Liver (tissue), 9 donors: Measurements from ENCODE around the gene ALG8. TPM values are rescaled to one million over a fixed set of nuclear protein-coding genes. Genes with fewer than 3 reads are reported as not detected.

Experiments
- DNase-seq: peaks from one replicate; pipeline ENCODE4 v3.0.0-alpha.2; 2017; ENCODE audit warnings: low spot score
- H3K27ac ChIP-seq, 2 donors: one replicate each; pipeline ENCODE4 v1.7.0; 2013; ENCODE audit warnings: inconsistent platforms in 2 of 2, low read length in 2 of 2, control low read depth in 1 of 2, low read depth in 1 of 2, mild to moderate bottlenecking in 1 of 2
- H3K27me3 ChIP-seq, 4 donors: one replicate each; pipeline versions ENCODE4 v1.6.1 to v1.7.0; 2013; ENCODE audit warnings: low read length in 3 of 4, inconsistent platforms in 1 of 4, mild to moderate bottlenecking in 1 of 4, moderate library complexity in 1 of 4; ENCODE audit not compliant: control insufficient read depth in 4 of 4, insufficient read depth in 4 of 4
- H3K36me3 ChIP-seq, 4 donors: one replicate each; pipeline versions ENCODE4 v1.6.1 to v1.7.0; 2013; ENCODE audit warnings: low read length in 3 of 4, mild to moderate bottlenecking in 3 of 4, low read depth in 1 of 4, moderate library complexity in 1 of 4; ENCODE audit not compliant: control insufficient read depth in 4 of 4, insufficient read depth in 3 of 4
- H3K4me1 ChIP-seq, 4 donors: one replicate each; pipeline versions ENCODE4 v1.6.1 to v1.7.0; 2013; ENCODE audit warnings: low read length in 3 of 4, mild to moderate bottlenecking in 3 of 4, moderate library complexity in 1 of 4; ENCODE audit not compliant: control insufficient read depth in 4 of 4, insufficient read depth in 4 of 4
- H3K4me3 ChIP-seq, 3 donors: one replicate each; pipeline versions ENCODE4 v1.6.1 to v1.7.0; 2013; ENCODE audit warnings: low read length in 3 of 3, control low read depth in 1 of 3, low read depth in 1 of 3, mild to moderate bottlenecking in 1 of 3
- H3K9ac ChIP-seq, 2 donors: one replicate each; pipeline ENCODE4 v1.7.0; 2013; ENCODE audit warnings: low read length in 2 of 2, mild to moderate bottlenecking in 2 of 2, moderate library complexity in 2 of 2, control low read depth in 1 of 2, low read depth in 1 of 2
- H3K9me3 ChIP-seq, 4 donors: one replicate each; pipeline versions ENCODE4 v1.6.1 to v1.7.0; 2013; ENCODE audit warnings: low read length in 3 of 4; ENCODE audit not compliant: control insufficient read depth in 4 of 4
- EGR1 ChIP-seq, 2 donors: IDR thresholded peaks; 2 replicates each; pipeline ENCODE4 v1.6.1; 2016 to 2018; ENCODE audit warnings: antibody characterized with exemption in 2 of 2, low read depth in 2 of 2
- FOXA1 ChIP-seq: IDR thresholded peaks from 2 replicates; pipeline ENCODE4 v1.6.1; 2016; ENCODE audit warnings: antibody characterized with exemption
- FOXA2 ChIP-seq: IDR thresholded peaks from 2 replicates; pipeline ENCODE4 v1.6.1; 2016; ENCODE audit warnings: antibody characterized with exemption
- GABPA ChIP-seq, 2 donors: IDR thresholded peaks in 1 of 2; conservative IDR thresholded peaks in 1 of 2; 2 replicates each; pipeline ENCODE4 v1.6.1; 2016; ENCODE audit warnings: antibody characterized with exemption in 2 of 2, mild to moderate bottlenecking in 1 of 2, moderate library complexity in 1 of 2
- HNF4A ChIP-seq, 2 donors: conservative IDR thresholded peaks; 2 replicates each; pipeline ENCODE4 v1.6.1; 2016; ENCODE audit warnings: antibody characterized with exemption in 2 of 2, mild to moderate bottlenecking in 2 of 2
- HNF4G ChIP-seq: IDR thresholded peaks from 2 replicates; pipeline ENCODE4 v1.6.1; 2016; ENCODE audit warnings: antibody characterized with exemption
- JUND ChIP-seq, 2 donors: IDR thresholded peaks; 2 replicates each; pipeline ENCODE4 v1.6.1; 2016; ENCODE audit warnings: antibody characterized with exemption in 2 of 2
- MAX ChIP-seq: IDR thresholded peaks from 2 replicates; pipeline ENCODE4 v1.6.1; 2016; ENCODE audit warnings: antibody characterized with exemption
- NR2F2 ChIP-seq: IDR thresholded peaks from 2 replicates; pipeline ENCODE4 v1.6.1; 2016; ENCODE audit warnings: antibody characterized with exemption
- REST ChIP-seq: IDR thresholded peaks from 2 replicates; pipeline ENCODE4 v1.6.1; 2016; ENCODE audit warnings: antibody characterized with exemption, mild to moderate bottlenecking
- RXRA ChIP-seq, 2 donors: IDR thresholded peaks; 2 replicates each; pipeline ENCODE4 v1.6.1; 2017 to 2018; ENCODE audit warnings: antibody characterized with exemption in 2 of 2, mild to moderate bottlenecking in 1 of 2
- SP1 ChIP-seq: IDR thresholded peaks from 2 replicates; pipeline ENCODE4 v1.6.1; 2018; ENCODE audit warnings: antibody characterized with exemption, mild to moderate bottlenecking
- TAF1 ChIP-seq: conservative IDR thresholded peaks from 2 replicates; pipeline ENCODE4 v1.6.1; 2016; ENCODE audit warnings: antibody characterized with exemption, mild to moderate bottlenecking
- YY1 ChIP-seq: IDR thresholded peaks from 2 replicates; pipeline ENCODE4 v1.6.1; 2016; ENCODE audit warnings: antibody characterized with exemption, mild to moderate bottlenecking
- ZBTB33 ChIP-seq: IDR thresholded peaks from 2 replicates; pipeline ENCODE4 v1.6.1; 2016; ENCODE audit warnings: antibody characterized with exemption
- WGBS: extraction: QIAGEN DNeasy Blood & Tissue Kit; methylation state at CpG from one replicate; pipeline ENCODE4 v1.1.7; 2013; 5-methylcytosine and 5-hydroxymethylcytosine counted together
- polyA plus RNA-seq, 2 donors: library from polyadenylated mRNA; stranded (reverse) in 1 of 2; unstranded in 1 of 2; fragments of 200-250 nt in 1 of 2; fragments of >200 nt in 1 of 2; fragmentation: Nextera tagmentation in 1 of 2; extraction: Ambion mirVana in 1 of 2; gene quantifications; one replicate each; pipeline versions ENCODE4 v1.2.1 to v1.2.3, GENCODE V29; 2013 to 2015
- total RNA-seq, 2 donors: library from RNA; depleted of rRNA; stranded (reverse); fragments of >200 nt; gene quantifications; one replicate each; pipeline ENCODE4 v1.2.3, GENCODE V29; 2014
- donor health status: healthy.
- donor health status: healthy.
- donor health status: healthy.
- donor health status: healthy.
- donor health status: healthy.

Gene ALG8
- total and polyA plus RNA-seq, 4 donors, result 29.4 to 46.0 (median 38.0) TPM

GRCh38 chr11:78074756-78075155, 64.7 kb downstream of the ALG8 start:
- no peak for DNase-seq
- H3K27ac ChIP-seq, result no peak overlapping the region
- no peak overlapping the region for H3K4me3 ChIP-seq
- no peak for TF ChIP-seq YY1
- TF ChIP-seq SP1, result no peak
- 75% methylated on average over 6 of the region's 6 CpGs for WGBS
- H3K36me3 ChIP-seq, result peaks cover 3 to 16% (median 10%) of the 10 kb centered on the region in 4 donors
- no peaks in the 10 kb centered on the region for H3K27me3 ChIP-seq
- H3K9me3 ChIP-seq, result no peaks in the 10 kb centered on the region
- no peak overlapping the region for H3K9ac ChIP-seq
- peaks cover 9 to 41% (median 22%) of the 10 kb centered on the region in 4 donors for H3K4me1 ChIP-seq

- Histone ChIP-seq H3K27ac (no peak overlapping the region), H3K9ac (no peak overlapping the region), H3K4me1 (peaks cover 3 to 32% (median 14%) of the 10 kb centered on the region in 4 donors), H3K36me3 (peaks cover 3 to 24% (median 15%) of the 10 kb centered on the region in 4 donors), H3K4me3 (no peak overlapping the region), H3K27me3 (no peaks in the 10 kb centered on the region), H3K9me3 (no peaks in the 10 kb centered on the region)
- TF ChIP-seq JUND (IDR thresholded peaks at IDR 0.05) (no peak), TAF1 (no peak), HNF4G (no peak)
- no peak for DNase-seq
- WGBS, result 96% methylated on average over 4 of the region's 4 CpGs
These were observed 67.0 kb downstream of the ALG8 start for GRCh38 chr11:78072455-78072854.

- Histone ChIP-seq H3K4me3 (no peak overlapping the region), H3K27me3 (no peaks in the 10 kb centered on the region), H3K9me3 (no peaks in the 10 kb centered on the region), H3K9ac (no peak overlapping the region), H3K36me3 (peaks cover 4 to 27% (median 16%) of the 10 kb centered on the region in 4 donors), H3K27ac (no peak overlapping the region), H3K4me1 (peaks cover 3 to 28% (median 9%) of the 10 kb centered on the region in 4 donors)
- no peak for TF ChIP-seq TAF1
- no peak for TF ChIP-seq SP1
- no peak for TF ChIP-seq HNF4A (conservative IDR thresholded peaks at IDR 0.05)
- no peak for TF ChIP-seq EGR1 (IDR thresholded peaks at IDR 0.05; ENCODE audit: low read depth in 2 of 2)
- TF ChIP-seq FOXA2, result no peak
- TF ChIP-seq JUND (IDR thresholded peaks at IDR 0.05), result no peak
- no peak for TF ChIP-seq REST
- TF ChIP-seq FOXA1, result no peak
- no peak for TF ChIP-seq ZBTB33
- no peak for TF ChIP-seq NR2F2
- TF ChIP-seq HNF4G, result no peak
- no peak for TF ChIP-seq GABPA (IDR thresholded peaks at IDR 0.05 in 1 of 2, conservative IDR thresholded peaks at IDR 0.05 in 1 of 2)
- no peak for TF ChIP-seq MAX
- no peak for TF ChIP-seq RXRA (IDR thresholded peaks at IDR 0.05)
- DNase-seq, result no peak
- 85% methylated on average over 3 of the region's 3 CpGs for WGBS
These were observed 67.7 kb downstream of the ALG8 start for GRCh38 chr11:78071717-78072116.
